ENCODE results near the gene MRRF. TPM values are rescaled to one million over a fixed set of nuclear protein-coding genes. Genes with fewer than 3 reads are reported as not detected.
A peak's percentile ranks its signal among the peaks of the same experiment; 100 is the strongest.
"Not testable (repeated sequence)": the region's sequence is repeated elsewhere in the genome, so short reads cannot be mapped to it uniquely, and the experiment has no call there.

The MRRF gene
- total RNA-seq, 1 donor from 2014 or later = 44.4 TPM

GRCh38 chr9:122329597-122329996, 64.9 kb downstream of the MRRF start:
- Histone ChIP-seq H2AFZ (replicated peaks) (no peak overlapping the region), H3K4me3 (no peak overlapping the region), H3F3A (ENCODE audit: low read depth) (peaks cover 8% of the 10 kb centered on the region), H3K27me3 (no peaks in the 10 kb centered on the region), H3K36me3 (no peaks in the 10 kb centered on the region), H3K79me2 (ENCODE audit: low read depth) (no peaks in the 10 kb centered on the region), H3K4me2 (peak overlapping the region; percentile 17), H3K4me1 (peaks cover 21% of the 10 kb centered on the region), H3K9me3 (ENCODE audit: low read depth) (no peaks in the 10 kb centered on the region), H4K20me1 (ENCODE audit: low read depth) (peaks cover 14% of the 10 kb centered on the region), H3K9ac (no peak overlapping the region), H3K27ac (no peak overlapping the region)
- no peaks in the 10 kb centered on the region for H3K9me3 Mint-ChIP-seq
- DNase-seq (ENCODE audit: low spot score) = no peak
- no peaks in the 10 kb centered on the region for H3K36me3 Mint-ChIP-seq
- peaks cover 20% of the 10 kb centered on the region for H3K4me1 Mint-ChIP-seq
- TF ChIP-seq EZH2 (IDR thresholded peaks at IDR 0.05) (no peak), CTCF (IDR thresholded peaks at IDR 0.05) (no peak), EZH2phosphoT487 (IDR thresholded peaks at IDR 0.05) (no peak)
- H3K4me3 Mint-ChIP-seq = no peak overlapping the region
- peaks cover 4% of the 10 kb centered on the region for H3K27me3 Mint-ChIP-seq (ENCODE audit: insufficient read depth, low read depth)
- no peak overlapping the region for H3K27ac Mint-ChIP-seq

GRCh38 chr9:122330466-122330865, 65.8 kb downstream of the MRRF start:
- not testable (repeated sequence) for H3K27ac ChIP-seq; H3K36me3 Mint-ChIP-seq; H3K27ac Mint-ChIP-seq; H3F3A ChIP-seq (ENCODE audit: low read depth); H3K4me3 ChIP-seq; H3K27me3 ChIP-seq; H3K27me3 Mint-ChIP-seq (ENCODE audit: insufficient read depth, low read depth); H3K4me3 Mint-ChIP-seq; H3K79me2 ChIP-seq (ENCODE audit: low read depth); H2AFZ ChIP-seq (replicated peaks); DNase-seq (ENCODE audit: low spot score); H3K9ac ChIP-seq; H3K4me2 ChIP-seq; H3K9me3 Mint-ChIP-seq; H3K9me3 ChIP-seq (ENCODE audit: low read depth); H3K36me3 ChIP-seq
- H3K4me1 Mint-ChIP-seq = peaks cover 20% of the 10 kb centered on the region
- Histone ChIP-seq H4K20me1 (ENCODE audit: low read depth) (peaks cover 14% of the 10 kb centered on the region), H3K4me1 (peaks cover 21% of the 10 kb centered on the region)

- H3K4me2 ChIP-seq = no peak overlapping the region
- H3K27ac ChIP-seq = no peak overlapping the region
- no peaks in the 10 kb centered on the region for H3K9me3 ChIP-seq (ENCODE audit: low read depth)
- H3K4me1 ChIP-seq = peaks cover 21% of the 10 kb centered on the region
- H3K9ac ChIP-seq = no peak overlapping the region
- Mint-ChIP-seq H3K4me1 (peaks cover 20% of the 10 kb centered on the region), H3K27ac (no peak overlapping the region), H3K27me3 (ENCODE audit: insufficient read depth, low read depth) (peaks cover 4% of the 10 kb centered on the region), H3K4me3 (no peak overlapping the region), H3K36me3 (no peaks in the 10 kb centered on the region), H3K9me3 (no peaks in the 10 kb centered on the region)
- no peak overlapping the region for H3K4me3 ChIP-seq
- no peak overlapping the region for H2AFZ ChIP-seq (replicated peaks)
- TF ChIP-seq CTCF (IDR thresholded peaks at IDR 0.05) = no peak
- no peak for TF ChIP-seq EZH2phosphoT487 (IDR thresholded peaks at IDR 0.05)
- no peak for TF ChIP-seq EZH2 (IDR thresholded peaks at IDR 0.05)
- no peaks in the 10 kb centered on the region for H3K79me2 ChIP-seq (ENCODE audit: low read depth)
- H3K27me3 ChIP-seq = no peaks in the 10 kb centered on the region
- DNase-seq (ENCODE audit: low spot score) = no peak
- H4K20me1 ChIP-seq (ENCODE audit: low read depth) = peaks cover 14% of the 10 kb centered on the region
- H3F3A ChIP-seq (ENCODE audit: low read depth) = peaks cover 8% of the 10 kb centered on the region
- H3K36me3 ChIP-seq = no peaks in the 10 kb centered on the region
Observed at GRCh38 chr9:122331523-122331927, 66.8 kb downstream of the MRRF start.

- Mint-ChIP-seq H3K36me3 (no peaks in the 10 kb centered on the region), H3K27me3 (ENCODE audit: insufficient read depth, low read depth) (peaks cover 4% of the 10 kb centered on the region), H3K27ac (no peak overlapping the region), H3K9me3 (no peaks in the 10 kb centered on the region), H3K4me1 (peaks cover 21% of the 10 kb centered on the region), H3K4me3 (no peak overlapping the region)
- H3K4me3 ChIP-seq = no peak overlapping the region
- peaks cover 8% of the 10 kb centered on the region for H3F3A ChIP-seq (ENCODE audit: low read depth)
- peaks cover 26% of the 10 kb centered on the region for H3K4me1 ChIP-seq
- TF ChIP-seq EZH2phosphoT487 (IDR thresholded peaks at IDR 0.05) (no peak), CTCF (IDR thresholded peaks at IDR 0.05) (no peak), EZH2 (IDR thresholded peaks at IDR 0.05) (no peak)
- no peaks in the 10 kb centered on the region for H3K36me3 ChIP-seq
- no peaks in the 10 kb centered on the region for H3K9me3 ChIP-seq (ENCODE audit: low read depth)
- no peaks in the 10 kb centered on the region for H3K79me2 ChIP-seq (ENCODE audit: low read depth)
- H3K9ac ChIP-seq = no peak overlapping the region
- peak overlapping the region; percentile 27 for H3K4me2 ChIP-seq
- H4K20me1 ChIP-seq (ENCODE audit: low read depth) = peaks cover 14% of the 10 kb centered on the region
- peaks cover 5% of the 10 kb centered on the region for H3K27me3 ChIP-seq
- no peak overlapping the region for H2AFZ ChIP-seq (replicated peaks)
- no peak overlapping the region for H3K27ac ChIP-seq
- DNase-seq (ENCODE audit: low spot score) = peak; percentile 41
Observed at GRCh38 chr9:122332083-122332482, 67.4 kb downstream of the MRRF start.
